Measurements from ENCODE around the gene ZGLP1.

- TF ChIP-seq CTCF (IDR thresholded peaks at IDR 0.05; ENCODE audit: low read length) (no peak), EZH2phosphoT487 (IDR thresholded peaks at IDR 0.05; ENCODE audit: low read length) (no peak)
Observed at GRCh38 chr19:10333758-10334587, 24.4 kb upstream of the ZGLP1 start.
